BJ (cell line): Measurements from ENCODE around the gene TSC2. TPM values are rescaled to one million over a fixed set of nuclear protein-coding genes. Genes with fewer than 3 reads are reported as not detected.

Experiments
- CTCF ChIA-PET: fragments of 350-600 bp; formaldehyde crosslinking; extraction: SDS; loops from one replicate; lab custom pipeline; 2021; ENCODE audit warnings: antibody characterized with exemption, inconsistent platforms; lab: Yijun Ruan, JAX
- POLR2A ChIA-PET: fragments of 300-600 bp; sonication (Branson Sonifier 250); formaldehyde crosslinking; extraction: SDS; loops from one replicate; lab custom pipeline; 2021; ENCODE audit warnings: antibody characterized with exemption; lab: Charles Lee
- DNase-seq: peaks from one replicate; pipeline ENCODE4 v3.0.0-alpha.2; 2011; ENCODE audit warnings: low read depth
- H3K27me3 ChIP-seq: 2 replicates; pipeline ENCODE4 v1.6.0; 2011; ENCODE audit warnings: low read length; ENCODE audit not compliant: control insufficient read depth, insufficient read depth
- H3K36me3 ChIP-seq: 2 replicates; pipeline ENCODE4 v1.5.1; 2011; ENCODE audit warnings: low read length; ENCODE audit not compliant: control insufficient read depth, insufficient read depth
- H3K4me3 ChIP-seq: 2 replicates; pipeline ENCODE4 v1.5.1; 2011; ENCODE audit warnings: low read depth, mild to moderate bottlenecking, control low read depth, low read length
- CTCF ChIP-seq: IDR thresholded peaks from 2 replicates; pipeline ENCODE4 v1.5.1; 2011; ENCODE audit warnings: low read depth, mild to moderate bottlenecking, control low read depth, inconsistent platforms, low read length, moderate library complexity; ENCODE audit not compliant: insufficient read depth
- polyA plus RNA-seq: library from polyadenylated mRNA; depleted of rRNA; stranded (reverse); fragments of >200 nt; gene quantifications from 2 replicates; pipeline ENCODE4 v1.2.3, GENCODE V29; 2011

TSC2 gene
- polyA plus RNA-seq, 1 experiment, result 66.3 TPM

- TF ChIP-seq CTCF, result no peak
- CTCF ChIA-PET, result interaction anchor here (0.6 to 1.4 kb wide), 5 partner anchors 10 to 442 kb away, joined by 3 to 5 read pairs (median 3); no protein-coding TSS in a partner anchor
- no peaks in the 10 kb centered on the region for H3K27me3 ChIP-seq
- POLR2A ChIA-PET, result no interaction called here
- H3K36me3 ChIP-seq, result peaks cover 28% of the 10 kb centered on the region
- H3K4me3 ChIP-seq, result no peak overlapping the region
- DNase-seq, result no peak
Measured at GRCh38 chr16:2040787-2041522, 6.8 kb upstream of the TSC2 start.

GRCh38 chr16:2042171-2042985, 5.4 kb upstream of the TSC2 start:
- ChIA-PET POLR2A (interaction anchor here (0.6 kb wide), 1 partner anchor 15 kb away, joined by 8 read pairs; no protein-coding TSS in a partner anchor), CTCF (no interaction called here)
- TF ChIP-seq CTCF, result no peak
- Histone ChIP-seq H3K4me3 (no peak overlapping the region), H3K27me3 (no peaks in the 10 kb centered on the region), H3K36me3 (peaks cover 14% of the 10 kb centered on the region)
- DNase-seq, result no peak

- Histone ChIP-seq H3K36me3 (peaks cover 8% of the 10 kb centered on the region), H3K4me3 (no peak overlapping the region), H3K27me3 (no peaks in the 10 kb centered on the region)
- no peak for DNase-seq
- CTCF ChIA-PET, result no interaction called here
- TF ChIP-seq CTCF, result no peak
- POLR2A ChIA-PET, result no interaction called here
Measured at GRCh38 chr16:2042986-2043666, 4.7 kb upstream of the TSC2 start.

- Histone ChIP-seq H3K27me3 (no peaks in the 10 kb centered on the region), H3K4me3 (no peak overlapping the region), H3K36me3 (peaks cover 4% of the 10 kb centered on the region)
- CTCF ChIA-PET, result interaction anchor here (1.4 kb wide), 1 partner anchor 97 kb away, joined by 5 read pairs; no protein-coding TSS in a partner anchor
- no peak for TF ChIP-seq CTCF
- DNase-seq, result no peak
- POLR2A ChIA-PET, result no interaction called here
Measured at GRCh38 chr16:2043667-2044451, 3.9 kb upstream of the TSC2 start.
